CD14-positive monocyte (primary cell): Measurements from ENCODE around the gene TFR2. TPM values are rescaled to one million over a fixed set of nuclear protein-coding genes. Genes with fewer than 3 reads are reported as not detected.

Experiments
- DNase-seq, 3 donors: peaks; one replicate each; pipeline ENCODE4 v3.0.0-alpha.2; 2011 to 2022
- H2AFZ ChIP-seq: 2 replicates; pipeline ENCODE4 v1.6.0; 2012; ENCODE audit warnings: mild to moderate bottlenecking, low read depth, low read length, inconsistent platforms; ENCODE audit not compliant: insufficient read depth, poor library complexity, severe bottlenecking
- H3K27ac ChIP-seq, 2 donors: 1 replicate in 1 of 2; 2 replicates in 1 of 2; pipeline ENCODE4 v1.5.1; 2012 to 2013; ENCODE audit warnings: low read length in 2 of 2, control low read depth in 1 of 2, inconsistent platforms in 1 of 2, low read depth in 1 of 2, mild to moderate bottlenecking in 1 of 2
- H3K27me3 ChIP-seq, 2 donors: one replicate each; pipeline versions ENCODE4 v1.6.0 to v1.6.1; 2011 to 2013; ENCODE audit warnings: low read length in 2 of 2; ENCODE audit not compliant: control insufficient read depth in 2 of 2, insufficient read depth in 2 of 2
- H3K36me3 ChIP-seq, 2 donors: replicated peaks in 1 of 2; 1 replicate in 1 of 2; 2 replicates in 1 of 2; pipeline versions ENCODE4 v1.5.1 to v1.6.1; 2012 to 2013; ENCODE audit warnings: low read length in 2 of 2, control low read depth in 1 of 2, inconsistent platforms in 1 of 2, mild to moderate bottlenecking in 1 of 2; ENCODE audit not compliant: insufficient read depth in 2 of 2, control insufficient read depth in 1 of 2
- H3K4me1 ChIP-seq, 2 donors: 1 replicate in 1 of 2; 2 replicates in 1 of 2; pipeline versions ENCODE4 v1.5.1 to v1.6.1; 2012 to 2013; ENCODE audit warnings: low read length in 2 of 2, control low read depth in 1 of 2, inconsistent platforms in 1 of 2, mild to moderate bottlenecking in 1 of 2, moderate library complexity in 1 of 2; ENCODE audit not compliant: insufficient read depth in 2 of 2, control insufficient read depth in 1 of 2
- H3K4me2 ChIP-seq: replicated peaks from 2 replicates; pipeline ENCODE3; 2012; ENCODE audit warnings: low read length, moderate library complexity, mild to moderate bottlenecking; ENCODE audit not compliant: poor library complexity, severe bottlenecking; ENCODE audit errors: extremely low read depth
- H3K4me3 ChIP-seq, 3 experiments: fragments of 200-600 bp in 1 of 3; sonication (generic) in 1 of 3; replicated peaks in 1 of 3; 1 replicate in 2 of 3; 2 replicates in 1 of 3; pipeline ENCODE4 v1.5.1; 2011 to 2013; ENCODE audit warnings: low read length in 3 of 3, mild to moderate bottlenecking in 3 of 3, control low read depth in 2 of 3, low read depth in 2 of 3, inconsistent platforms in 1 of 3, moderate library complexity in 1 of 3
- H3K79me2 ChIP-seq: 2 replicates; pipeline ENCODE4 v1.6.0; 2012; ENCODE audit warnings: mild to moderate bottlenecking, control low read depth, inconsistent platforms, low read length, moderate library complexity; ENCODE audit not compliant: insufficient read depth
- H3K9ac ChIP-seq: 2 replicates; pipeline ENCODE4 v1.6.0; 2017; ENCODE audit warnings: low read length, mild to moderate bottlenecking; ENCODE audit not compliant: insufficient read depth, poor library complexity, severe bottlenecking
- H3K9me3 ChIP-seq, 2 donors: replicated peaks in 1 of 2; 1 replicate in 1 of 2; 2 replicates in 1 of 2; pipeline versions ENCODE4 v1.5.1 to v1.6.1; 2012 to 2013; ENCODE audit warnings: low read length in 2 of 2, control low read depth in 1 of 2; ENCODE audit not compliant: control insufficient read depth in 1 of 2, insufficient read depth in 1 of 2
- H4K20me1 ChIP-seq: 2 replicates; pipeline ENCODE4 v1.6.0; 2012; ENCODE audit warnings: mild to moderate bottlenecking, low read length, control low read depth, moderate library complexity; ENCODE audit not compliant: insufficient read depth
- H3K27ac Mint-ChIP-seq, 7 donors: one replicate each; pipeline ENCODE4 v1.8.0; 2020; ENCODE audit warnings: mild to moderate bottlenecking in 7 of 7, mixed read lengths in 7 of 7, moderate library complexity in 6 of 7, inconsistent platforms in 2 of 7
- H3K27me3 Mint-ChIP-seq, 3 donors: one replicate each; pipeline ENCODE4 v1.8.0; 2021 to 2022; ENCODE audit warnings: low read depth in 3 of 3, mild to moderate bottlenecking in 3 of 3, mixed read lengths in 3 of 3, moderate library complexity in 3 of 3, inconsistent platforms in 1 of 3
- H3K36me3 Mint-ChIP-seq, 2 donors: one replicate each; pipeline ENCODE4 v1.8.0; 2020; ENCODE audit warnings: mixed read lengths in 2 of 2, inconsistent platforms in 1 of 2, mild to moderate bottlenecking in 1 of 2
- H3K4me1 Mint-ChIP-seq: one replicate; pipeline ENCODE4 v1.8.0; 2020; ENCODE audit warnings: mild to moderate bottlenecking, mixed read lengths
- H3K4me3 Mint-ChIP-seq, 2 donors: one replicate each; pipeline ENCODE4 v1.8.0; 2020; ENCODE audit warnings: mild to moderate bottlenecking in 2 of 2, mixed read lengths in 2 of 2, moderate library complexity in 1 of 2
- H3K9me3 Mint-ChIP-seq, 7 donors: one replicate each; pipeline ENCODE4 v1.8.0; 2020 to 2022; ENCODE audit warnings: mixed read lengths in 7 of 7, mild to moderate bottlenecking in 6 of 7, moderate library complexity in 6 of 7, inconsistent platforms in 2 of 7
- CTCF ChIP-seq: fragments of 200-600 bp; IDR thresholded peaks from one replicate; pipeline ENCODE4 v1.8.0; 2022; ENCODE audit warnings: antibody characterized with exemption, mild to moderate bottlenecking
- WGBS: methylation state at CpG from one replicate; pipeline ENCODE4 v1.1.5; 2013; ENCODE audit warnings: missing lambda C conversion rate; ENCODE audit not compliant: insufficient coverage; 5-methylcytosine and 5-hydroxymethylcytosine counted together
- intact Hi-C, 2 donors: fragments of 100-400 bp; cut with micrococcal nuclease; formaldehyde crosslinking; loops; one replicate each; pipeline versions ENCODE4 v1.15.0 to v1.15.1; 2023
- polyA plus RNA-seq, 3 donors: library from polyadenylated mRNA; depleted of rRNA in 1 of 3; unstranded in 2 of 3; stranded (reverse) in 1 of 3; fragments of 300-500 nt in 2 of 3; fragments of >200 nt in 1 of 3; fragmentation: Illumina TruSeq in 2 of 3; gene quantifications; 1 replicate in 2 of 3; 2 replicates in 1 of 3; pipeline ENCODE4 v1.2.3, GENCODE V29; 2012 to 2021

Gene TFR2
- polyA plus RNA-seq, 3 donors: 0.79 to 1.4 TPM; not detected in 1

GRCh38 chr7:100673942-100674410 is 32.6 kb upstream of the TFR2 start:
- peak in 2 of 3 donors; percentile 37 to 49 for DNase-seq
- peaks cover 39% of the 10 kb centered on the region for H4K20me1 ChIP-seq
- no peak for TF ChIP-seq CTCF
- H3K9me3 Mint-ChIP-seq: peaks cover 0 to 2% (median 0%) of the 10 kb centered on the region in 7 donors
- H3K4me3 ChIP-seq: peak overlapping the region; percentile 64 to 100 (median 85)
- peaks cover 33% of the 10 kb centered on the region for H3K4me1 Mint-ChIP-seq
- H3K27ac Mint-ChIP-seq: peak overlapping the region; percentile 91 to 96 (median 94)
- peaks cover 26 to 27% of the 10 kb centered on the region in 2 donors for H3K36me3 ChIP-seq
- H2AFZ ChIP-seq: peak overlapping the region; percentile 83
- no peaks in the 10 kb centered on the region for H3K27me3 ChIP-seq
- H3K79me2 ChIP-seq: peaks cover 48% of the 10 kb centered on the region
- H3K9ac ChIP-seq: peak overlapping the region; percentile 89
- WGBS: under 1% methylated on average over 30 of the region's 34 CpGs
- peak overlapping the region; percentile 78 for H3K4me2 ChIP-seq
- peak overlapping the region; percentile 97 to 98 for H3K4me3 Mint-ChIP-seq
- H3K27me3 Mint-ChIP-seq: peaks cover 3 to 9% (median 8%) of the 10 kb centered on the region in 3 donors
- no peaks in the 10 kb centered on the region for H3K9me3 ChIP-seq
- peaks cover 21 to 24% of the 10 kb centered on the region in 2 donors for H3K36me3 Mint-ChIP-seq
- peak overlapping the region; percentile 88 to 91 for H3K27ac ChIP-seq
- H3K4me1 ChIP-seq: peaks cover 36 to 48% of the 10 kb centered on the region in 2 donors
- intact Hi-C loops: loop anchor here (1.0 to 10.0 kb wide), 6 partner anchors 33 to 549 kb away; partner anchors contain the start of genes FBXO24 (in 2 of the 2), LRCH4 (in 2 of the 2), MBLAC1 (in 1 of the 2) and MOSPD3 (in 1 of the 2)

- peak within 1 kb of the TSS; percentile 94 to 98 (median 97) for H3K27ac Mint-ChIP-seq
- peak; percentile 97 to 99 (median 99) for DNase-seq
- peak within 1 kb of the TSS; percentile 97 to 98 for H3K4me3 Mint-ChIP-seq
- Histone ChIP-seq H3K4me1 (peaks cover 30 to 42% of the 10 kb centered on the region in 2 donors), H3K4me3 (peak within 1 kb of the TSS; percentile 64 to 100 (median 85)), H3K36me3 (peaks cover 21% of the 10 kb centered on the region in 2 donors), H3K9me3 (no peaks in the 10 kb centered on the region), H3K27ac (peak within 1 kb of the TSS; percentile 88 to 91), H3K4me2 (peak within 1 kb of the TSS; percentile 78), H3K9ac (peak within 1 kb of the TSS; percentile 89), H4K20me1 (peaks cover 33% of the 10 kb centered on the region), H2AFZ (peak within 1 kb of the TSS; percentile 83), H3K79me2 (peaks cover 46% of the 10 kb centered on the region), H3K27me3 (no peaks in the 10 kb centered on the region)
- H3K4me1 Mint-ChIP-seq: peaks cover 31% of the 10 kb centered on the region
- no peak for TF ChIP-seq CTCF
- peaks cover 0 to 2% (median 0%) of the 10 kb centered on the region in 7 donors for H3K9me3 Mint-ChIP-seq
- WGBS: under 1% methylated on average over 65 of the region's 65 CpGs
- intact Hi-C loops: loop anchor here (1.0 to 10.0 kb wide), 5 partner anchors 34 to 549 kb away; partner anchors contain the start of genes FBXO24 (in 1 of the 2), LRCH4 (in 1 of the 2), MBLAC1 (in 1 of the 2) and MOSPD3 (in 1 of the 2)
- H3K36me3 Mint-ChIP-seq: peaks cover 20 to 22% of the 10 kb centered on the region in 2 donors
- H3K27me3 Mint-ChIP-seq: peaks cover 4 to 9% (median 8%) of the 10 kb centered on the region in 3 donors
Measured at GRCh38 chr7:100673302-100673941, 32.1 kb upstream of the TFR2 start, which contains the start of gene GNB2. TSS of gene GNB2 (plus strand) at chr7:100673740. CDS start at chr7:100676266, 2,526 bp downstream.
